Measurements from ENCODE around the gene YIF1A. TPM values are rescaled to one million over a fixed set of nuclear protein-coding genes. Genes with fewer than 3 reads are reported as not detected.
"Not testable (repeated sequence)": the region's sequence is repeated elsewhere in the genome, so short reads cannot be mapped to it uniquely, and the experiment has no call there.

The YIF1A gene
- total and polyA plus RNA-seq, 2 donors, result 62.0 to 84.7 TPM

DNA sequence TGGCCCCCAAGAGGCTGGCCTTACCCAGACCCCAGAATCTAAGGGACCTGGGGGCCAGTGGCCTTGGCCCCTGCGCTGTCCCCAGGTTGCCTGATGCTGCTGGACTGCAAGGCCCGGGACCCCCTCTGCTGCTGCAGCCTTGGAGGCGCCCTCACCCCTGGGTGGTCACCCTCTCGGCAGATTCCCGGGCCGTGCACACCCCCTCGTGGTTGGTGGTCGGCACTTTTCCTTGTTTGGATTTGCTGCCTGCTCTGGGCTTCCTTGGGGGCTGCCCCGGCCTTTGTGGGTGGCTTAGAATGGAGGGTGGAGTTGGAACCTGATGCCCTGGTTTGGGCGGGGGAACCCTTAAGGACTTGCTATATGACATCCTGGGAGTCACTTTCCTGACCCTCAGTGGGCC lies 42.0 kb upstream of the YIF1A start:
- Histone ChIP-seq H3K36me3 (ENCODE audit: insufficient read depth) (peaks cover 3% of the 10 kb centered on the region), H3K4me1 (ENCODE audit: insufficient read depth) (no peaks in the 10 kb centered on the region), H3K27ac (ENCODE audit: low read depth) (no peak overlapping the region), H3K4me3 (ENCODE audit: low read depth, low read length) (no peak overlapping the region)
- WGBS, result 45% methylated on average over 10 of the region's 10 CpGs
- DNase-seq (ENCODE audit: extremely low spot score), result no peak

DNA sequence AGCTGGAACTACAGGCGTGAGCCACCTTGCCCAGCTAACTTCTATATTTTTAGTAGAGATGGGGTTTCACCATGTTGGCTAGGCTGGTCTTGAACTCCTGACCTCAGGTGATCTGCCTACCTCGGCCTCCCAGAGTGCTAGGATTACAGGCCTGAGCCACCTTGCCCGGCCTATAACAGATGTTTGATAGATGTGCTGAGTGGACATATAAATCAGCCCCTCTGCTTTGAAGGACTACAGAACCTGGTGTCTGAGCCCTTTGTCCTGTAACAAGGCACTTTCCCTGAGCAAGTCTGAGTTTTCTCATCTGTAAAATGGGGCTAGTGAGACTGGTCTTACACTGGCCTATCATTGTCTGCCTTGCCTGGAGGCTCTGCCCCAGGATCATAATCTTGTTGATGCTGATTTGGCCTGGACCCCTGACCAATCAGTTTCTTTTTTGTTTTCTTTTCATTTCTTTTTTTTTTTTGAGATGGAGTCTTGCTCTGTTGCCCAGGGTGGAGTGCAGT lies 40.3 kb upstream of the YIF1A start:
- Histone ChIP-seq H3K36me3 (ENCODE audit: insufficient read depth) (peaks cover 3% of the 10 kb centered on the region), H3K4me3 (ENCODE audit: low read depth, low read length) (no peak overlapping the region), H3K4me1 (ENCODE audit: insufficient read depth) (no peaks in the 10 kb centered on the region), H3K27ac (ENCODE audit: low read depth) (no peak overlapping the region)
- WGBS, result 92% methylated on average over 3 of the region's 3 CpGs
- no peak for DNase-seq (ENCODE audit: extremely low spot score)

DNA sequence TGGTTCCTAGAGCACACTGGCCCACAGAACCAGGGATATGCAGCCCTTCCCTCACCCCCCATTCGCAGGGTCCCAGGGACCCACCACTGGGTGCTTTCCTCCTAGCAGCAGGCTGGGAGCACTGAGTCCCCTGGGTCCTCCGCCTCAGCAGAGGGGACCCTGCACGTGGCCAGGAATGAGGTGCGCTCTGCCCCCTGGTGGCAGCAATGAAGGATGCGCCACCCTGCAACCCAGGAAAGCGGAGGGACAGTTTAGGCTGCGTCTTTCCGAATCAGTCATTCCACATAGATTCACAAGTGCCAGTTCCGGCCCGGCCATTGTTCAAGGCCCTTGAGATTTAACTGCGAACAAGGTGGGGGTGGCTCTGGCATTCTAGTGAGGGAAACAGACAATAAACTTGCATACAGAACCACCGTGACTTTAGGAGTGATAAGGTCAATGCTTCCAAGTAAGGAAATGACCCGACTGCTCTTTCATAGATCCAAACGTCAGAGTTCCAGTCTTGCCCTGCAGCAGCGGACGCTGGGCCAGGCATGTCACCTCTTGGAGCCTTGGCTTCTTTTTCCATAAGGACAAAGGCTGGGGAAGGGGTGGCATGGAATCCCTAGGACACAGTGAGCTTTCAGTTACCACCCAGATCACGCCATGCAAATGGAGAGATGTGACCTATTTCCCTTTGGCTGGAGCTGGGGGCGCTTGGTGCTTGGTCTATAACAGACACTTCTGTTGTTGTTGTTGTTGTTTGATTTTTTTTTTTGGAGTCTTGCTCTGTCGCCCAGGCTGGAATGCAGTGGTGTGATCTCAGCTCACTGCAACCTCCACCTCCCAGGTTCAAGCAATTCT lies 39.6 kb upstream of the YIF1A start:
- Histone ChIP-seq H3K36me3 (ENCODE audit: insufficient read depth) (peaks cover 3% of the 10 kb centered on the region), H3K27ac (ENCODE audit: low read depth) (no peak overlapping the region), H3K4me1 (ENCODE audit: insufficient read depth) (no peaks in the 10 kb centered on the region), H3K4me3 (ENCODE audit: low read depth, low read length) (no peak overlapping the region)
- no peak for DNase-seq (ENCODE audit: extremely low spot score)
- WGBS, result 12% methylated on average over 19 of the region's 19 CpGs

DNA sequence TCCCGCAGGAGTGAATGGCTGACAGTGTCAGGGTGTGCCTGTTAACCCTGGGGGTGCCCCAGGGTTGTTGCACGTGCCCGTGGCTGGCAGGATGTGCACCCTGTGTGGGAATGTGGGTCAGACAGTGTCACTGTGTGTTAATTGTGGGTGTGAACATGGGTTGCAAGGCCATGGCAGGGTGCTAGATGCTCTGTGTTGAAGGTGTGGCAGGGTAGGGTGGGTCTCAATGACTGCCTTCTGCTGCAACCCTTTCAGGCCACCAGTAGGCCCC lies 39.0 kb upstream of the YIF1A start:
- 71% methylated on average over 3 of the region's 3 CpGs for WGBS
- H3K36me3 ChIP-seq (ENCODE audit: insufficient read depth), result peaks cover 3% of the 10 kb centered on the region
- no peaks in the 10 kb centered on the region for H3K4me1 ChIP-seq (ENCODE audit: insufficient read depth)
- no peak overlapping the region for H3K27ac ChIP-seq (ENCODE audit: low read depth)
- H3K4me3 ChIP-seq (ENCODE audit: low read depth, low read length), result no peak overlapping the region
- no peak for DNase-seq (ENCODE audit: extremely low spot score)

DNA sequence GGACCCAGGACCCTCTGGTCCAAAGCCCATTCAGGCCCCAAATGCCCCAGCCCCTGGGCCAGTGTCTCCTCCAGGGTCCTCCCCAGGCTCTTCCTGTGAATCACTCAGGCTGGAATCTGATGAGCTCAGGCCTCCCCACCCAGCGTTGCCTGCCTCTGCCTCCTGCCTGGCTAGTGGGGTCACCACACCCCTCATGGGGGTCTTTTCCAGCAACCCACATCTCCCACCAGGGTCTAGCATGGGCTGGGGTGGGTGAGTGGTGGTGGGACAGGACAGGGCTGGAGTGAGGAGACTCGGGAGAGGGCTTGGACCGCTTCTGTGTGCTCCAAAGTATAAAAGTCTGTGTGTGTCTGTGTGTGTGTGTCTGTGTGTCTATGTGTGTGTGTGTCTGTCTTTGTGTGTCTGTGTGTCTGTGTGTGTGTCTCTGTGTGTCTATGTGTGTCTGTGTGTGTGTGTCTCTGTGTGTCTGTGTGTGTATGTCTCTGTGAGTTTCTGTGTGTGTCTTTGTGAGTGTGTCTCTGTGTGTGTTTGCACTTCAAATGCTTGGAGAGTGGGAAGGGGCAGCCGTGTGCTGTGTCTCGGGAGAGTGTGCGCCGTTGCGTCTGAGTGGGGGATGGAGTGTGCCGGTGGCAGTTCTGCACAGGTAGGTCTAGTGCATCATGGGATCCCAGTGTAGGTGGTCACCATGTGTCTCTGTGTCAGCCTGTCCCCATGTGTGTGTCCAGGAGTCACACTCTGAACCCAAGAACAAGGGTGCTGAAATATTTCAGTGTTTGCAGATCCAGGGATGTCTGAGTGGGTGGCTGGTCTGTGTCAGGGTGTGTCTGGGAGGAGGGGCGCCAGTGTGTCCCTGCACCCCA lies 38.5 kb upstream of the YIF1A start:
- no peak for DNase-seq (ENCODE audit: extremely low spot score)

DNA sequence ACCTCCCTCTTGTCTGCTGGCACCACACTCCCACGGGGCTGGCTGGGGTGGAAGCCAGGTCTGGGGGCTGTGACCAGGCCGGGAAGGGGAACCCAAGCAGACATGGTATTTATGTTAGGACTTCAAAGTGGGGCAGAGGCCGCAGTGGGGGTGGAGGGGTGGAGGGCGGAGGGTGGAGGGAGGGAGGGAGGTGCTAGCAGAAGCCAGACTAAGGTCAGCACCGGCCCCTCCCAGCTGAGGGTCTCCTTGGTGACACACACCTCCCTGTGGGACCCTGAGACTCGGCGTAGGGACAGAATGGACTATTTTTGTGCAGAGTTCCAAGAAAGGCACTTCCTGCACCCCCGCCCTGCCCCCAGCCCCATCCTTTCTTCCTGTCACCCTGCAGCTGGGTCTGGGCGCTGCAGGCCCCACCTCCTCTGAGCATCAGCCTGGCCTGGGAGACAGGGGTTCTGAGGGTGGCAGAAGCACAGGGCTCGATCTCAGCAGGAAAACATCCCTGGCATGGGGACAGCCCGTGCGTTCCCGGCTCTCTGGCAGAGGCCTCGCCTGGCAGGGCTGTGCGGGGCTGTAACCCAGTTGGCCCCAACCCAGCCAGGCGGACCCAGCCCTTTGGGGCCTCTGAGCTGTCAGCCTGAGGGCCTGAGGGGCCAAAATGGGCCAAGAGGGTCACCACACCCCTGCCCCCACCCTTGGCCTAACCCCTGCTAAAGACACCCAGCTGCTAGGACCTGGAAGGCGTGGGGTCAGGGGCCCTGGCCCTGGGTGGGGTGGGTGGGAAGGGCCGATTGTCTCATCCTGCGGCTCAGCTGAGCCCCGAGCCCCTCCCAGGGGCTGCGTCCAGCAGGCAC lies 37.5 kb upstream of the YIF1A start:
- no peaks in the 10 kb centered on the region for H3K4me1 ChIP-seq (ENCODE audit: insufficient read depth)
- H3K4me3 ChIP-seq (ENCODE audit: low read depth, low read length), result no peak overlapping the region
- no peak for DNase-seq (ENCODE audit: extremely low spot score)
- H3K36me3 ChIP-seq (ENCODE audit: insufficient read depth), result no peaks in the 10 kb centered on the region
- WGBS, result 28% methylated on average over 21 of the region's 21 CpGs
- H3K27ac ChIP-seq (ENCODE audit: low read depth), result no peak overlapping the region

More for the DNA sequence above, 38.5 kb upstream of the YIF1A start:
- H3K4me3 ChIP-seq (ENCODE audit: low read depth, low read length), result no peak overlapping the region
- no peaks in the 10 kb centered on the region for H3K4me1 ChIP-seq (ENCODE audit: insufficient read depth)
- H3K36me3 ChIP-seq (ENCODE audit: insufficient read depth), result no peaks in the 10 kb centered on the region
- WGBS, result 75% methylated on average over 10 of the region's 10 CpGs
- no peak overlapping the region for H3K27ac ChIP-seq (ENCODE audit: low read depth)

DNA sequence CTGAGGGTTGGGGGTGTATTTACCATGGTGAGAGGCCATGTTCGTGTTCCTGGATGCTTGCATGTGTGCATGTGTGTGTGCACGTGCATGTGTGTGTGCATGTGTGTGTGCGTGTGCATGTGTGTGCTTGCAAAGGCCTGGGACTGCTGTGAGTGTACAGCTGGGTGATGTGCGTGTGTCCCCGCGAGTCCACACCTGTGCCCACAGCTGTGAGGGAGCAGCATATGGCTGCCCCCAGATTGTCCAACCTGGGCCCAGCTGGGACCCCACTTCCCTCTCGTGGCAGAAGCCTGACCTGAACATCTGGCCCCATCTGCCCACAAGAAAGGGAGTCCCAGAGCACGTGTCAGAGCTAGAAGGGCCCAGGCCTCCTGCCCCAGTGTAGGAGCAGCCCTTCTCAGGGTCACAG lies 36.3 kb upstream of the YIF1A start:
- WGBS, result 72% methylated on average over 8 of the region's 8 CpGs
- H3K27ac ChIP-seq (ENCODE audit: low read depth), result no peak overlapping the region
- DNase-seq (ENCODE audit: extremely low spot score), result no peak
- no peaks in the 10 kb centered on the region for H3K36me3 ChIP-seq (ENCODE audit: insufficient read depth)
- no peak overlapping the region for H3K4me3 ChIP-seq (ENCODE audit: low read depth, low read length)
- no peaks in the 10 kb centered on the region for H3K4me1 ChIP-seq (ENCODE audit: insufficient read depth)

DNA sequence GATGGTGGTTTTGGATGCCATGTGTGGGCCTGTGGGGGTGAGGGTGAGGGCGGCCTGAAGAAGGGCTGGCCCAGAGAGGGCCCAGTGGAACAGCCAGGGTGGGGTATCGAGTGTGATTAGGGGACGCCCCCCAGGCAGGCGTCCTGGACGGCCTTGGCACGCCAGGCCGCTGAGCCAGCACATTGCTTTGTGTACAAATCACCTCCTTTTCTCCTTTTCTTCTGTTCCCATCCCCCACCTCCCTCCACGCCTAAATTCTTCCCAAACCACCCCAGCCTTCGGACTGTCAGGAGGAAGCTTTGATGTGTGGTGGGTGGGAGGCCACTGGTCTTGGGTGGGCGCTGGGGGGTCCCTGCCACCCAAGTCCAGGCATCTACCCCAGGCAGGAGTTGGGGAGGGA lies 35.7 kb upstream of the YIF1A start:
- no peak for DNase-seq (ENCODE audit: extremely low spot score)
- WGBS, result 53% methylated on average over 10 of the region's 10 CpGs
- no peak overlapping the region for H3K27ac ChIP-seq (ENCODE audit: low read depth)

DNA sequence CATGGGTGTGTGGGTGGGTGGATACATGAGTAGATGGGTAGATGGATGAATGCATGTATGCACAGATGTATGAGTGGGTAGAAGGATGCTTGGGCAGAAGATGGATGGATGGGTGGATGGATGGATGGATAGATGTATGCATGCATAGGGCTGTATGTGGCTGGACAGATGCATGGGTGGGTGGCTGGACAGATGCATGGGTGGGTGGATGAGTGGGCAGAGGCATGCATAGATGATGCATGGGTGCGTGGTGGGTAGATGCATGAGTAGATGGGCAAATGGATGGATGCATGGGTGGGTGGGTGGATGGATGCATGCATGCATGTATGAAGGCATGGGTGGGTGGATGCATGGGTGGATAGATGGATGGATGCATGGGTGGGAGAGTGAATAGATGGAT lies 34.7 kb upstream of the YIF1A start:
- no peak overlapping the region for H3K27ac ChIP-seq (ENCODE audit: low read depth)
- WGBS, result 98% methylated on average over 1 of the region's 1 CpG
- DNase-seq (ENCODE audit: extremely low spot score), result no peak
- no peaks in the 10 kb centered on the region for H3K4me1 ChIP-seq (ENCODE audit: insufficient read depth)
- H3K36me3 ChIP-seq (ENCODE audit: insufficient read depth), result no peaks in the 10 kb centered on the region
- no peak overlapping the region for H3K4me3 ChIP-seq (ENCODE audit: low read depth, low read length)

More for the DNA sequence above, 35.7 kb upstream of the YIF1A start:
- no peak overlapping the region for H3K4me3 ChIP-seq (ENCODE audit: low read depth, low read length)
- no peaks in the 10 kb centered on the region for H3K36me3 ChIP-seq (ENCODE audit: insufficient read depth)
- no peaks in the 10 kb centered on the region for H3K4me1 ChIP-seq (ENCODE audit: insufficient read depth)

DNA sequence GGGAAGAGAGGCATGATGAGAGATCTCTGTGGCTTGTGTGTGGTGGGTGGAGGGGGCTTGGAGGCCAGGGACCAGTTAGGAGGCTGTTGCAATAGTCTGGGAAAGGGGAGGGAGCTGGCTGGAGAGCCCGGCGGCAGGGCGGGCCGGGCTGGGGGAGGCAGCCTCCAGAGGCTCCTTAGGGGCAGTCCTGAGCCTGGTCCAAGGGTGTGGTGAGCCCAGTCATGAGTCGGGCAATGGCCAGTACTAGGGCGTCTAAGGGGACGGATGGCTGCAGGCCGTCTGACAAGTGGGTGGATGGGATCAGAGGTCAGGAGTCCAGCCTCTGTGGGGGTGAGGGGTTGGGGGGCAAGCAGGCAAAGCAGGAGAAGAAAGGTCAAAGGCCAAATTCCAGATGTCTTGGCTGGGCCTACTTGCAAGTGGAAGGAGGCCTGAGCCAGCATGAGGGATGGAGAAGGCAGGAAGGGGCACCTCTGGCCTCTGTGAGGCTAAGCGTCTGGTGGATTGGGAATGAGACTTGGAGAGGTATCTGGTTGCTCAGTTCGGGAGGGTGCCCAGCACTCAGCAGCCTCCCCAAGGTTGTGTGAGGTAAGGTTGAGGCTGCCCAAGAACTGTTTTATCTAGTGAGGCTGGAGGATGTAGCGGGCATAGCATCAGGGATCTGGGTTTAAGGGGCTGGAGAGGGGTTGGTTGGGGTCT lies 33.9 kb upstream of the YIF1A start:
- no peak for DNase-seq (ENCODE audit: extremely low spot score)
- H3K4me3 ChIP-seq (ENCODE audit: low read depth, low read length), result no peak overlapping the region

DNA sequence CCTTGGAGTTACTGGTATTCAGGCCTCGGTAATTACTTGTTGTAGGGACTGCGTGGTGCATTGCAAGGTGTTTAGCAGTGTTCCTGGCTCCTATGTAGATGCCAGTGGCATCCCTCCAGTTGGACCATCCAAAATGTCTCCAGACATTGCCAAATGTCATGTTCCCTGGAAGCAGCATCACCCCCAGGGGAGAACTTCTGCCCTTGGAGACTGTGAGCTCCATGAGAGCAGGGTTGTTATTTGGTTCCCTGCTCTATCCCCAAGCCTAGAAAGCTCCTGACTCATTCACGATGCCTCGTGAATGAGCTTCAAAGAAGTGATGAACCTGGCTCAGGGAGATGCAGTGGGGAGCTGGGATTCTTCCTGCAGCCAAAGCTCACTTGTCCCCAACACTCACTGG lies 32.7 kb upstream of the YIF1A start:
- no peaks in the 10 kb centered on the region for H3K4me1 ChIP-seq (ENCODE audit: insufficient read depth)
- no peak overlapping the region for H3K4me3 ChIP-seq (ENCODE audit: low read depth, low read length)
- WGBS, result 85% methylated on average over 4 of the region's 4 CpGs
- DNase-seq (ENCODE audit: extremely low spot score), result no peak
- no peaks in the 10 kb centered on the region for H3K36me3 ChIP-seq (ENCODE audit: insufficient read depth)
- no peak overlapping the region for H3K27ac ChIP-seq (ENCODE audit: low read depth)

More for the DNA sequence above, 33.9 kb upstream of the YIF1A start:
- Histone ChIP-seq H3K27ac (ENCODE audit: low read depth) (no peak overlapping the region), H3K36me3 (ENCODE audit: insufficient read depth) (no peaks in the 10 kb centered on the region), H3K4me1 (ENCODE audit: insufficient read depth) (no peaks in the 10 kb centered on the region)
- 71% methylated on average over 11 of the region's 11 CpGs for WGBS

DNA sequence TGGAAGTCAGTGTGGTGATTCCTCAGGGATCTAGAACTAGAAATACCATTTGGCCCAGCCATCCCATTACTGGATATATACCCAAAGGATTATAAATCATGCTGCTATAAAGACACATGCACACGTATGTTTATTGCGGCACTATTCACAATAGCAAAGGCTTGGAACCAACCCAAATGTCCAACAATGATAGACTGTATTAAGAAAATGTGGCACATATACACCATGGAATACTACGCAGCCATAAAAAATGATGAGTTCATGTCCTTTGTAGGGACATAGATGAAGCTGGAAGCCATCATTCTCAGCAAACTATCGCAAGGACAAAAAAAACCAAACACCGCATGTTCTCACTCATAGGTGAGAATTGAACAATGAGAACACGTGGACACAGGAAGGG lies 31.8 kb upstream of the YIF1A start:
- not testable (repeated sequence) for H3K4me3 ChIP-seq (ENCODE audit: low read depth, low read length); H3K4me1 ChIP-seq (ENCODE audit: insufficient read depth); H3K36me3 ChIP-seq (ENCODE audit: insufficient read depth); H3K27ac ChIP-seq (ENCODE audit: low read depth); DNase-seq (ENCODE audit: extremely low spot score)
- WGBS, result 90% methylated on average over 6 of the region's 6 CpGs

DNA sequence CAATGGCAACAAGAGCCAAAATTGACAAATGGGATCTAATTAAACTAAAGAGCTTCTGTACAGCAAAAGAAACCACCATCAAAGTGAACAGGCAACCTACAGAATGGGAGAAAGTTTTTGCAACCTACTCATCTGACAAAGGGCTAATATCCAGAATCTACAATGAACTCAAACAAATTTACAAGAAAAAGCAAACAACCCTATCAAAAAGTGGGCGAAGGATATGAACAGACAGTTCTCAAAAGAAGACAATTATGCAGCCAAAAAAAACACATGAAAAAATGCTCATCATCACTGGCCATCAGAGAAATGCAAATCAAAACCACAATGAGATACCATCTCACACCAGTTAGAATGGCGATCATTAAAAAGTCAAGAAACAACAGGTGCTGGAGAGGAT lies 31.3 kb upstream of the YIF1A start:
- 100% methylated on average over 1 of the region's 2 CpGs for WGBS
- not testable (repeated sequence) for H3K4me3 ChIP-seq (ENCODE audit: low read depth, low read length); H3K4me1 ChIP-seq (ENCODE audit: insufficient read depth); H3K27ac ChIP-seq (ENCODE audit: low read depth); H3K36me3 ChIP-seq (ENCODE audit: insufficient read depth); DNase-seq (ENCODE audit: extremely low spot score)

Data from urinary bladder (tissue), 4 donors.